Raji (cell line): ENCODE results near the gene CACNA2D3.

Experiments
- POLR2A ChIP-seq: IDR thresholded peaks from 2 replicates; pipeline ENCODE4 v1.6.1; 2011; ENCODE audit warnings: low read depth, low read length, control low read depth; ENCODE audit not compliant: insufficient read depth

The CACNA2D3 gene

DNA sequence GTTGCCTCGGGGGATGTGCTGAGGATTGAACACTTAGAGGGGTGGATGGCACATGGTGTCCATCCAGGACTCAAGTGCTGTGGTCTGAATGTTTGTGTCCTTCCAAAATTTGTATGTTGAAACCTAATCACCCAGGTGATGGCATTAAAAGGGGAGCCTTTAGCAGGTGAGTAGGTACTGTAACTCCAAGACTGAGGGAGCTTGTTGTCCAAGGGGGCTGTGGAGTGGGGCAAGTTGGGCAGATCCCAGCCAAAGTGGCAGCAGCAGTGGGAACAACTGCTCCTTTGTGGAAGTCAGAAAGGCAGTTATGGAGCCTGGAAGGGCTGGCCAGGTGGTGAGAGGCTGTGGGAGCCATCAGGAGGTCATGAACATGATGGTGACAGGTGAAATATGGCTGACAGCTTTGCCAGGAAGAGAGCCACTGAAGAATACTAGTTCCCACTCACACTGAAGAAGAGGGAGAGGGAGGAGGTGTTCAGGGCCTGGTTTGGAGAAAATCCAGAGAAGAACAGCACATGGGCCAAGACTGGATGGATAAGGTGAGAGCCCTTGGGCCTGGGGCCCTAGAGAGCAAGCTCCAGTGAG lies 385.6 kb downstream of the CACNA2D3 start:
- TF ChIP-seq POLR2A = no peak

DNA sequence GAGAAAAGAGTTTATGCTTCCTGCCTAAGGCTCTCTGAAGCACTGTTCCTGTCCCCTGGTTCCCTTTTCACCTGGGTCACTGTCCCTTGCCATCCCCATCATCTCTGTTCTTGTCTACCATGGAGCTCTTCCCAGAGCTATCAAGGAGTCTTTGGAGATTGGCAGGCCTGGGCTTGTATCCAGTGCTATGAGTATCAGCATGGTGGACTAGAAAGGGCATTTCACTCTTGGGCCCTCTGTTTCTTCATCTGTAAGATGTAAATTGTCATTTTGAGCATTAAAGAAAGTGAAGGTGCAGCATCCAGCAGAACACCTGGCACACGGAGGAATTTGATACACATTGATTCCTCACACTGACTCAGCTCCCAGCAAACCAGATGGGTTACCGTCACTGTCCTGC lies 388.2 kb downstream of the CACNA2D3 start:
- no peak for TF ChIP-seq POLR2A

DNA sequence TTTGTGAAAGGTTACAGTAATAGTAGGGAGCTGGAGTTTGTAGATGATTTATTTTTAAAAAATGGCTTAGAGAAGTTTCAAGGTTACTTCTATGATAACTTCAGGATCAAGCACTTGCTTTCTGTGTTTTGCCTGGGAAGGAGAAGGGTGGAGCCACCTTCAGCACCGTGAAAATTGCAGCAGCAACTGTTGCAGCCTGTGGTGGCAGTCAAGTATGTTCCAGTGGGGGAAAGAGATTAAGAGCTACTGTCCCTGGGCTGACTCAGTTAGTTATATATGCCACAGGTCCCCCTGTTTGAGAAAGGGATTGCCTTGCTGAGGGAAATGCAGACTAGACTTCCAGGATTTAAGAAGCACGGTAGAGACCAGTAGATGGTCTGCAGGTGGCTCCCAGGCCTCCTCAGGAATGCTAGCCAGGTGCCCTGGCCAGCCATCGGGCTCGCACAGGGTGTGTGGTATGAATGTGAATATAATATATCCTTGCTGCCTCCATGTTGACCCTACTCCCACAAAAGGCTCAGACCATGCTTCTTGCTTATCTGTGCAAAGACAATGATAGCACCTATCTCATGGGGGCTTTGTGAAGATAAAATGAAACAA lies 389.5 kb downstream of the CACNA2D3 start:
- no peak for TF ChIP-seq POLR2A

DNA sequence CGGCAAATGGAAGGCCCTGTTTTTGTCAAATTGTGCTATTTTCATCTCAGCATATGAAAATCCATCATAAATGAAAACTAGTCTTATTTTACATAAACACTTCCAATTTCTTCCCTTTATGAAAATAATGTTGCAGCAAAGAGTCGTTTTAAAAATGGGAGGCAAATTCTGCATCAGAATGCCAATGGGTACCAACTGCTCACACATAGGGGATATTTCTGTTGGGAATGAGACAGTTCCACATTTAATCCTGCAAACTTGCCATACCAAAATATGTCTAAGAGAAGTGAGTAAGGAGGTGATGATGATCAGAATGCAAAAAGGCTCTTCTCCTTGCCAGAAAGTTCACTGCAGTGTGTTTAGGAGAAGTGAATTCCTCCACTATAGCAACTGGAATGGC lies 391.7 kb downstream of the CACNA2D3 start:
- no peak for TF ChIP-seq POLR2A

DNA sequence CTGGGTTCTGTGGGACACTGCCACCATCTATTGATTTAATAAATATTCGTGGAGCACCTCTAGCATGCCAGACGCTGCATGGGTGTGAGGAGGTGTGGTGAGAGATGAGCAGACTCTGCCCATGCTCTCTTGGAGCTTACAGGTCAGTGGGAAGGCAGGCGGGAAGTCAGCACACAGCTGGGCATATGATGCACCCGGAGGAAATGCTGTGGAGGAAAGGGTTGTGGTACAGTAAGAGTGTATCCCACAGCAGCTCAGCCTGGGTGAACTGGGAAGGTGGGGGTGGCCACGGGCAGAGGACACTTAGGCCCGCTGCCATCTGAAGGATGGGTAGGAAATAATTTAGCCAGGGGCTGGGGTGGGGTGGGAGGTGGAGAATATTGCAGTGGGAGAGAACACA lies 392.1 kb downstream of the CACNA2D3 start:
- TF ChIP-seq POLR2A = no peak

DNA sequence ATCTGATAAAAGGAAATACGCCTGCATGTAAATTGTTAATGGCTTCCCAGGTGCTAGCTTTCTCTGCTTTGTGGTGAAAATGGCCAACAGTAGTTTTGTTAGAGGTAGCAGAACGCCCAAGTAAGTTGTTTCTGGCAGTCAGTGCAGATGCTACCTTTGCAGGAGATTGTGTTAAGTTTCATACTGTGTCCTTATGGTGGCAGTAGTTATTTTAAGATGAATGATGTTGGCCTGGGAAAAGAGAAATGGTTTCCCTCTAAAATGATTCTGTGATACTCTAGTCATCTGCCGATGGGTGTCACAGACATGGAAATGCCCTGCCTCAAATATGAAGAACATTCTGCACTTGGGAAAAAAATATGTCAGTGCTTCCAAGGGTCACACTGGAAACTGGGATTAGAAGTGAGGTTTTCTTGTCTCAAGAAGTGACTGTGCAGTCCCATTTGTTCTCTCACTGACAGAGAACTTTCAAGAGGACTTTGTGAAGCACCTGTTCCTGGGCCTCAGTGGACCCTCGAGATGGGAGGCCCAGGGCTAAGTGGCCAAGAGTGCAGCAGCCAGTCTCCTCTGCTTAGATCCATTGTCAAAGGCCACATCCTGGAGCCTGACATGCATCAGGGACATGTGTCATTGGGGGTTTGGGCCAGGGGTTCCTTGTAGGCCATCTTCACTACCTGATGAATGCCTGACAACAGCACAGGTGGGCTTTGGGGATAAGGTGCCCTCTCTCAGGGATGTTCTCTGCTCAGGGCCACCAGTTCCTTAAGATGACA lies 393.3 kb downstream of the CACNA2D3 start:
- no peak for TF ChIP-seq POLR2A

DNA sequence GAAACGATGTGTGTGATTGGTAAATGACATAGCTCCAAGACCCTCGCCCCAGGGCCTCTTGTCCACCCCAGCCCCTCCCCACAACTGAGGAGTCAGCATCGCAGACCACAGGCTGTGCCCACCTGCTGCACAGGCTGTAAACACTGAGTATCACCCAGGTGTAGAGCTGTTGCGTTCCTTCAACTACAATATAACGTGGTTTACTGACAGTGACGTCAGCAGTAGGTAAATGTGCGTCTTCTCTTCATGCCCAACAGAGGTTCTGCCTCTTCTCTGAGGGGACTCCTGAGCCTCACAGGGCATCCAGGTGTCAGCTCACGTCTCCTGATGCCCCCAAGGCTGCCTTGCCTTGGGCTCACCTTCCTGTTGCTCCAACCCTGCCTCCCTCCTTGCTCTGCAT lies 395.1 kb downstream of the CACNA2D3 start:
- no peak for TF ChIP-seq POLR2A

DNA sequence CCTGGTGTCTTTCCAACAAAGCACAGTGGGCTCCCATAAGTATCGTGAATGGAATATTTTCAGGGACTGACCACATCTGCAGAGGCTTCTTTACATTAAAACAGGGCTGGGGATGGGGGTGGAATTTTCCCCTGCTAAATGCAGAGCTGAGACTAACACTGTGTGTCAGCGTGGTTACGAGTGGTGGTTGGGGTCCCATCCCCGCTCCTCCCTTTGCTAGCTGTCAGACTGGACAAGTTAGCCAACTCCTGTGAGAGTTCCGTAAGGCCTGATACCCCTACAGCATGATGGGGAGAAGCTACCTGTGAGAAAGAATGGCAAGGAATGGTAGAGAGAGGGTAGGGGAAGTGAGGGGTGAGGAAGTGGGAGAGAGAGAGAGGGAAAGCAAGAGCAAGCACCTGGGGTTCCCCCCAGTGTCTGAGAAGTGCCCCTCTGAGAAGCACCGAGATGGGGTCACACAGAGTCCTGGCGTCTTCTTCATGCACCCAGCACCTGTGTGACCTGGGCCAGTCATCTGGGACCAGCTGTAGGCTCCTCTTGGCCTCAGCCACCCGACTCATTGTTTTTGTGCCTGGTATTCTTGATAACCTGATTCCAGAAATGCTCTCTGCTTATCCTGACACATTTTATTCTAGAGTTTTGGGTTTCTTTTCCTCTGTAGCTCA lies 395.8 kb downstream of the CACNA2D3 start:
- no peak for TF ChIP-seq POLR2A

DNA sequence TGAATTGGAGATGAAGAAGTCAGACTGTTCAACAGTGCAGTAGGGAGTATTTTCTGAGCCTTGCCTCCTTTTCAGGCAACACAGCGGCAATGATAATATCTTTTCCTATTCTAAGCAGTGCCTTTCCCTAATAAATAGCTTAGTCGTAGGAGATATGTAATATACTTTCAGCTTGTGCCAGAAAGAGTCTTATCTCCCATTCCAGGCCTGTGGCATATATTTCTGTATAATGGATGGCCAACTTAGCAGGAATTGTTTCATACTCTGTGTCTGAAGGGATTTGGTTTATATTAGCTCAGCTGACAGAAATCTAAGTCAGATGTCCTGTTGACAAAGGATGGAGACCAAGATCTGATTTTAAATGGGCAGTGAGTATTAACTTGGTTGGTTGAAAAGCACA lies 397.1 kb downstream of the CACNA2D3 start:
- no peak for TF ChIP-seq POLR2A

DNA sequence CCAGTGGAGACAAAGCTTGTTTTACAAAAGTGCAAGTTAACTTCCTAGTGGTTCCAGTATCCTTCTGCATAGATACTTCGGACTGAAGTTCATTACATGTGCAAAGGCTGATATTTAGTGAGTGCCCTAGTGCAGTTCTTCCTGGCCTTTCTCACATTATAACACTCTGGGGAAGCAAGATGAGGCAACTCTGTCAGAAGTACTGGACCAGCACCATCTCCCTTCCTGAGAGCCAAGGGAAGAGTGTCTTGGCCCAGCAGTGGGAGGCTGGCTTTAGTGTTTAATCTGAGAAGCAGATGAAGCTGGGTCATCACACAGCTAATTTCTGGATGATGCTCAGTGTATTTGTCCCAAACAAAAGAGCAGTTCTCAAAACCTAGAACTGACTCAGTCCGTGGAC lies 397.7 kb downstream of the CACNA2D3 start:
- TF ChIP-seq POLR2A = no peak

DNA sequence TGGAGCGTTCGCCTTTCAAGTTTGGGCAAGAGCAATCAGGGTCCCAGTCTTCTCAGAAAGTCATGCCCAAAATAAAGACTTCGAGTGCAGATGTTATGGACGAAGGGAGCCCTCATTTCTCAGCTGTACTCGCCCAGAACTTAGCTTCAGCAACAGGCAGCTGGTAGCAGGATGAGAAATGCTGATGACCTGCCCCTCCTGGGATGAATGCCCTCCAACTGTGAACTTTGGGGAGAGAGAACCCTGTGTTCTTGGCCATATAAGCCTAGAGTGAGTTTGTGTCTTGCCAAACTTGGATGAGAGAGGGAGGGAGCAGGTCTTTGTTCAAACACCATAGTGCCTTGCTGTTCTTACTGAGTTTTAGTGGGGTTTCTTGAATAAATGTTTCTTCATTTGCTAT lies 405.2 kb downstream of the CACNA2D3 start:
- no peak for TF ChIP-seq POLR2A

DNA sequence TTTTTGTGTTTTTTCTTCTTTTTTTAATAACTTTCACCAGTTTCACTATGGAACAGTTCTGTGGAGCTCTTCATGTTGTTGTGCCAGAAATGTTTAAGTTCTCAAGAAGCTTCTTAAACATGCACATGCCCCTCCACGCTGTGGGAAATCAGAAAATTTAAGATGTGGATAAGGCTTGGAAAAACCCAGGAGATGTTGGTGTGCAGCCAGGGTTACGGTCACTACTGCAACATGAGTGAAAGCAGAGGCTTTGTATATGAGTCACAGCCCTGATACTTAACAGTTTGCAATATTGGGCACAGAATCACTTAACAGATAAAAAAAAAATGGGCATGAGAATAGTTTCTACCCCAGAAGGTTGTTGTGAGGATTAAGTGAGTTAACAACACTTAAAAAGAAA lies 405.6 kb downstream of the CACNA2D3 start:
- no peak for TF ChIP-seq POLR2A

DNA sequence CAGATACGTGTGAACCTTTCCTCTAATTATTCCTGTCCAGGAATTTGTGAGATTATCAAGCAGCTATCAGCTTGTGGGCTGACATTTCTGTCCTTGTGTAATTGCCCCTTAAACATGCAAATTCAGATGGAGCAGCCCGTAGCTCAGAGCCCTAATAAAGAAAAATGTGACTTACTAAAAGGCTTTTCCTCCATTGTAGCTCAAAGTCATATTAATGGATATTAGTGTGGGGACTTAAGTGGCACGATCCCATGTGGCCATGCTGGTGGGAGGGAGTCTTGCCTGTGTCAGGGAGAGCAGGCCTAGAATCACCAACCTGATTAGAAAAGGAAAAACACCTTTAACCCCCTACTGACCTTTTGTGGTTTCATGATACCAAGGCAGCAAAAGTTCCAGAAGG lies 406.3 kb downstream of the CACNA2D3 start:
- no peak for TF ChIP-seq POLR2A

DNA sequence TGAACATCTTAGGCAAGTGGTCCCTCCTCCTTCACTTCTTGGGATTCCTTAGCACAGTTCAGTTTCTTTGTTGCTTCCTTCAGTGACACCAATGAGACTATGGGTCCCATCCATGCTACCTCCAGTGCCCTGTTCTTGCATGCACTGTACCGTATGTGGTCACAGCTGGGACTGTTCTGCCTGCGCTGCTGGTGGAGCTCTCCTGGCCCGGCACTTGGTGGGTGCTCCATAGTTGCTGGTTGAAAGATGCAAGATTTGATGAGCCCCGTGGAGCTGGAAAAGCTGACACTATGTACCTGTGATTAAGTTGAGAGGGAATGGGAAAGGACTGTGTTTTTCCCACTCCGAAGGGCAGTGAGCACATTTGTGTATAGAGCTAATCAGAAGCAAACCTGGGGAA lies 407.7 kb downstream of the CACNA2D3 start:
- TF ChIP-seq POLR2A = no peak

DNA sequence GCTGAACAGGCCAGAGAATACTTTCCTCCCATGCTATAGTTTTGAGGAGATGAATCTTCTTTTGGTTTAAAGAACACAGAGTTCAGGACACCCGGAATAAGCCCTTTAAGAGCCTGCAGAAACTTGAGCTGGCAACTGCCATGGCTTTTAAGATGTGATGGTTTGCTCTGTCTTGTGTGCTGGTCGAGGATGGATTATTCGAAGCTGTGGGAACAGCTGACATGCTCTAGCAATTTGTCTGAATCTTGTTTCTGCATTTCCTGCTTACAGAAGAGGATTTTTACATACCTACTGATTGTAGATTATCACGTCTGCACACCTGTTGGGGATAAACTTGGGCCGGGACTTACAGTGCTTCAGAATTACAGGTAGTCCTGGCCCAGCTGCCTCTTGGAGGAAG lies 408.6 kb downstream of the CACNA2D3 start:
- no peak for TF ChIP-seq POLR2A

DNA sequence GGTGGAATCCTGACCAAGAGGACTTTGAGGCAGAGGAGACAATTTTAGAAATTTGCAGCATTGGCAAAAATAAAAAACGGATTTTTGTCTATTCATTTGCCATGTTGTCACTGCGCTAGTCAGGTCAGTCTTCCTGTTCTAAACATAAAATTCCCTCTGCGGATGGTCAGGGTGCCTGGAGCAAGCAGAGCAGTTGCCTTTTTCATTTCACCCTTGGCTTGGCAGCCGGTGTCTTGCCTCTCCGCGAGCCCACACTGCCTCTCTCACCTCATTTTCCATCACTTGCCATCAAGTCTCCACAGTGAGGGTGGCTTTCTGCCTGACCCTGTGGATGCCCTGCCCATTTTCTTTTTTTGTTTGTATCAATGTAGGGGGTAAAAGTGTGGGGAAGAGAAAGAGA lies 409.4 kb downstream of the CACNA2D3 start:
- TF ChIP-seq POLR2A = no peak

DNA sequence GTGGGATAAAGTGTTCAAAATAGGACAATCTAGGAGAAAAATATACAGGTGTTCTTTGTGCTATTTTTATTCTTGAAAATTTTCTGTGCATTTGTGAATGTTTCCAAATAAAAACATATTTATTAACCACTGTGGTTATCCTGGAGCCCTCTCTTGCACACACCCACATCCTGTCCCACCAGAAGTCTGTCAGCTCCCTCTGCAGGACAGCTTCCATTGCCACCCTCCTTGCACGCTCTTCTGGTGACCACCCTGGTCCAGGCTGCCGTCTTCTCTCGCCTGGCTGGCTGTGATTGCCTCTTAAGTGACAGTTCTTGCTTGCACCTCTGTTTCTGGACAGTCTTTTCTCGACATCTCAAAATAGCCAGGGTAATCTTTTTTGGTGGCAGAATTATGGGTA lies 411.5 kb downstream of the CACNA2D3 start:
- no peak for TF ChIP-seq POLR2A

DNA sequence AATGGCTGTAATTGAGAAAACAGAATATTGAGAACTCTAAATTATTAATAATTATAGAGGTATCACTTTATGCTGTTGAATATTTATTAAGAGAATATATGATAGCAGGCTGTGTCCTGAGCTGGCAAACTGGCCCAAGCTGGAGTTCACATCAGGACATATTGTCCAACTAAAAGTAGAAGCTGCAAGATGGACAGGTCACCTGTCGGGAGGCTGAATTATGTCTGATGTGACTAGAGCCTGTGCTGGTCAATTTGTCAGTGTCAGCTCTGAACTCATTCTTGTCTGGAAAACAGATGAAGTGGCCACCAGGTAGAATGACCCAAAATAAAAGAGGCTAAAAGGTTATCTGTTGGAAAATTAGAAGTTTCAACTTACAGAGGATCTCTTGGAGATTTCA lies 413.3 kb downstream of the CACNA2D3 start:
- TF ChIP-seq POLR2A = no peak
